ENCODE measurements around the gene SYNDIG1L. TPM values are rescaled to one million over a fixed set of nuclear protein-coding genes. Genes with fewer than 3 reads are reported as not detected.

The SYNDIG1L gene
- total RNA-seq, 2 experiments from 2014 or later: not detected

GRCh38 chr14:74414403-74415114 is 11.5 kb downstream of the SYNDIG1L start:
- ChIA-PET POLR2A (no interaction called here), CTCF (no interaction called here)
- DNase-seq (no peak), ATAC-seq (no peak)
- Mint-ChIP-seq H3K36me3 (ENCODE audit: low read depth) (no peaks in the 10 kb centered on the region), H3K27ac (no peak overlapping the region), H3K9me3 (ENCODE audit: low read depth) (no peaks in the 10 kb centered on the region), H3K27me3 (peaks cover 11% of the 10 kb centered on the region), H3K4me1 (no peaks in the 10 kb centered on the region), H3K4me3 (no peak overlapping the region)
- intact Hi-C loops (cut with DNase I, micrococcal nuclease): no loop called here

- ChIA-PET POLR2A (no interaction called here), CTCF (no interaction called here)
- intact Hi-C loops (cut with DNase I, micrococcal nuclease): no loop called here
- no peak overlapping the region for H3K4me3 Mint-ChIP-seq
- ATAC-seq (no peak), DNase-seq (no peak)
- H3K4me1 Mint-ChIP-seq: no peaks in the 10 kb centered on the region
- H3K36me3 Mint-ChIP-seq (ENCODE audit: low read depth): no peaks in the 10 kb centered on the region
- no peaks in the 10 kb centered on the region for H3K9me3 Mint-ChIP-seq (ENCODE audit: low read depth)
- H3K27ac Mint-ChIP-seq: no peak overlapping the region
- peaks cover 11% of the 10 kb centered on the region for H3K27me3 Mint-ChIP-seq
Observed at GRCh38 chr14:74413627-74414026, 12.4 kb downstream of the SYNDIG1L start.

- Mint-ChIP-seq H3K9me3 (ENCODE audit: low read depth) (no peaks in the 10 kb centered on the region), H3K27ac (no peak overlapping the region), H3K4me1 (no peaks in the 10 kb centered on the region), H3K36me3 (ENCODE audit: low read depth) (no peaks in the 10 kb centered on the region), H3K4me3 (no peak overlapping the region), H3K27me3 (peaks cover 11% of the 10 kb centered on the region)
- intact Hi-C loops (cut with DNase I, micrococcal nuclease): no loop called here
- CTCF ChIA-PET: no interaction called here
- ATAC-seq (no peak), DNase-seq (no peak)
- POLR2A ChIA-PET: interaction anchor here (0.6 kb wide), 1 partner anchor 846 kb away, joined by 3 read pairs; no protein-coding TSS in a partner anchor
Observed at GRCh38 chr14:74412753-74413152, 13.3 kb downstream of the SYNDIG1L start.

GRCh38 chr14:74411671-74412070 is 14.3 kb downstream of the SYNDIG1L start:
- POLR2A ChIA-PET: no interaction called here
- CTCF ChIA-PET: interaction anchor here (0.7 kb wide), 2 partner anchors 39 to 182 kb away, joined by 3 to 5 read pairs; no protein-coding TSS in a partner anchor
- Mint-ChIP-seq H3K27me3 (peaks cover 8% of the 10 kb centered on the region), H3K36me3 (ENCODE audit: low read depth) (no peaks in the 10 kb centered on the region), H3K4me3 (no peak overlapping the region), H3K27ac (no peak overlapping the region), H3K9me3 (ENCODE audit: low read depth) (no peaks in the 10 kb centered on the region), H3K4me1 (no peaks in the 10 kb centered on the region)
- intact Hi-C loops (cut with DNase I, micrococcal nuclease): no loop called here
- no peak for DNase-seq
- no peak for ATAC-seq

- H3K27ac Mint-ChIP-seq: no peak overlapping the region
- no peak overlapping the region for H3K4me3 Mint-ChIP-seq
- ATAC-seq (no peak), DNase-seq (no peak)
- H3K4me1 Mint-ChIP-seq: no peaks in the 10 kb centered on the region
- no peaks in the 10 kb centered on the region for H3K36me3 Mint-ChIP-seq (ENCODE audit: low read depth)
- CTCF ChIA-PET: interaction anchor here (0.5 to 1.3 kb wide), 2 partner anchors 200 to 837 kb away, joined by 3 read pairs; no protein-coding TSS in a partner anchor
- H3K27me3 Mint-ChIP-seq: peaks cover 4% of the 10 kb centered on the region
- H3K9me3 Mint-ChIP-seq (ENCODE audit: low read depth): no peaks in the 10 kb centered on the region
- intact Hi-C loops (cut with DNase I, micrococcal nuclease): no loop called here
- POLR2A ChIA-PET: no interaction called here
Observed at GRCh38 chr14:74409441-74409840, 16.6 kb downstream of the SYNDIG1L start.

- H3K27ac Mint-ChIP-seq: no peak overlapping the region
- CTCF ChIA-PET: interaction anchor here (0.6 kb wide), 1 partner anchor 231 kb away, joined by 3 read pairs; no protein-coding TSS in a partner anchor
- POLR2A ChIA-PET: interaction anchor here (0.6 kb wide), 1 partner anchor 326 kb away, joined by 6 read pairs; no protein-coding TSS in a partner anchor
- no peak for ATAC-seq
- H3K4me3 Mint-ChIP-seq: no peak overlapping the region
- intact Hi-C loops (cut with DNase I, micrococcal nuclease): no loop called here
- H3K9me3 Mint-ChIP-seq (ENCODE audit: low read depth): no peaks in the 10 kb centered on the region
- no peaks in the 10 kb centered on the region for H3K4me1 Mint-ChIP-seq
- no peaks in the 10 kb centered on the region for H3K36me3 Mint-ChIP-seq (ENCODE audit: low read depth)
- peaks cover 2% of the 10 kb centered on the region for H3K27me3 Mint-ChIP-seq
- no peak for DNase-seq
Observed at GRCh38 chr14:74408870-74409269, 17.1 kb downstream of the SYNDIG1L start.

GRCh38 chr14:74407801-74408154 is 18.2 kb downstream of the SYNDIG1L start:
- Mint-ChIP-seq H3K4me3 (no peak overlapping the region), H3K36me3 (ENCODE audit: low read depth) (no peaks in the 10 kb centered on the region), H3K9me3 (ENCODE audit: low read depth) (no peaks in the 10 kb centered on the region), H3K4me1 (no peaks in the 10 kb centered on the region), H3K27me3 (peaks cover 2% of the 10 kb centered on the region), H3K27ac (no peak overlapping the region)
- DNase-seq (no peak), ATAC-seq (no peak)
- intact Hi-C loops (cut with DNase I, micrococcal nuclease): no loop called here
- ChIA-PET CTCF (no interaction called here), POLR2A (no interaction called here)

- H3K27ac Mint-ChIP-seq: no peak overlapping the region
- ATAC-seq (no peak), DNase-seq (no peak)
- H3K9me3 Mint-ChIP-seq (ENCODE audit: low read depth): no peaks in the 10 kb centered on the region
- H3K27me3 Mint-ChIP-seq: peaks cover 2% of the 10 kb centered on the region
- no peak overlapping the region for H3K4me3 Mint-ChIP-seq
- H3K4me1 Mint-ChIP-seq: no peaks in the 10 kb centered on the region
- ChIA-PET POLR2A (no interaction called here), CTCF (no interaction called here)
- intact Hi-C loops (cut with DNase I, micrococcal nuclease): no loop called here
- H3K36me3 Mint-ChIP-seq (ENCODE audit: low read depth): no peaks in the 10 kb centered on the region
Observed at GRCh38 chr14:74407021-74407800, 18.8 kb downstream of the SYNDIG1L start.

- ChIA-PET CTCF (no interaction called here), POLR2A (no interaction called here)
- Mint-ChIP-seq H3K4me3 (no peak overlapping the region), H3K9me3 (ENCODE audit: low read depth) (no peaks in the 10 kb centered on the region), H3K27ac (no peak overlapping the region), H3K27me3 (peaks cover 2% of the 10 kb centered on the region), H3K4me1 (peaks cover 12% of the 10 kb centered on the region), H3K36me3 (ENCODE audit: low read depth) (no peaks in the 10 kb centered on the region)
- intact Hi-C loops (cut with DNase I, micrococcal nuclease): no loop called here
- ATAC-seq (no peak), DNase-seq (no peak)
Observed at GRCh38 chr14:74405663-74406062, 20.3 kb downstream of the SYNDIG1L start.

GRCh38 chr14:74404435-74404834 is 21.6 kb downstream of the SYNDIG1L start:
- Mint-ChIP-seq H3K27me3 (no peaks in the 10 kb centered on the region), H3K4me3 (no peak overlapping the region), H3K4me1 (peaks cover 12% of the 10 kb centered on the region), H3K27ac (no peak overlapping the region), H3K9me3 (ENCODE audit: low read depth) (no peaks in the 10 kb centered on the region), H3K36me3 (ENCODE audit: low read depth) (no peaks in the 10 kb centered on the region)
- ChIA-PET CTCF (no interaction called here), POLR2A (no interaction called here)
- DNase-seq (no peak), ATAC-seq (no peak)
- intact Hi-C loops (cut with DNase I, micrococcal nuclease): no loop called here

- ChIA-PET CTCF (no interaction called here), POLR2A (no interaction called here)
- DNase-seq (no peak), ATAC-seq (no peak)
- Mint-ChIP-seq H3K4me3 (no peak overlapping the region), H3K27me3 (no peaks in the 10 kb centered on the region), H3K4me1 (peaks cover 12% of the 10 kb centered on the region), H3K9me3 (ENCODE audit: low read depth) (no peaks in the 10 kb centered on the region), H3K27ac (no peak overlapping the region), H3K36me3 (ENCODE audit: low read depth) (no peaks in the 10 kb centered on the region)
- intact Hi-C loops (cut with DNase I, micrococcal nuclease): no loop called here
Observed at GRCh38 chr14:74403619-74404417, 22.2 kb downstream of the SYNDIG1L start.

Measured in activated CD4-positive, alpha-beta T cell treated with anti-CD3 and anti-CD28 coated beads for 36 hours (primary cell).